Esophagus squamous epithelium (tissue), 5 donors: ENCODE measurements around the gene BOD1. TPM values are rescaled to one million over a fixed set of nuclear protein-coding genes. Genes with fewer than 3 reads are reported as not detected.

ENCODE experiments used
- DNase-seq: peaks from one replicate; lab custom pipeline; 2025; lab: John Stamatoyannopoulos, UW
- H3K27ac ChIP-seq, 4 donors: fragments of 200-600 bp; sonication (generic); one replicate each; pipeline ENCODE4 v1.5.1; 2016 to 2019; ENCODE audit warnings: mild to moderate bottlenecking in 1 of 4
- H3K27me3 ChIP-seq, 4 donors: fragments of 200-600 bp; sonication (generic); 1 replicate in 3 of 4; 2 replicates in 1 of 4; pipeline versions ENCODE4 v1.5.1 to v1.6.0; 2017 to 2021; ENCODE audit warnings: antibody characterized with exemption in 1 of 4
- H3K36me3 ChIP-seq, 3 donors: fragments of 200-600 bp; sonication (generic); one replicate each; pipeline ENCODE4 v1.5.1; 2016 to 2019
- H3K4me1 ChIP-seq, 3 donors: fragments of 200-600 bp; sonication (generic); one replicate each; pipeline ENCODE4 v1.5.1; 2017 to 2019
- H3K4me3 ChIP-seq, 4 donors: fragments of 200-600 bp; sonication (generic); 1 replicate in 3 of 4; 2 replicates in 1 of 4; pipeline ENCODE4 v1.5.1; 2016 to 2019; ENCODE audit warnings: mild to moderate bottlenecking in 2 of 4, moderate library complexity in 1 of 4
- H3K9me3 ChIP-seq, 3 donors: fragments of 200-600 bp; sonication (generic); one replicate each; pipeline ENCODE4 v1.5.1; 2016 to 2019
- CTCF ChIP-seq, 6 experiments: fragments of 450-650 bp in 4 of 6; fragments of 200-600 bp in 2 of 6; sonication (generic) in 2 of 6; IDR thresholded peaks; one replicate each; pipeline ENCODE4 v1.5.1; 2016 to 2019; ENCODE audit warnings: antibody characterized with exemption in 6 of 6, mild to moderate bottlenecking in 4 of 6, moderate library complexity in 4 of 6
- POLR2A ChIP-seq, 4 donors: fragments of 450-650 bp; IDR thresholded peaks; one replicate each; pipeline ENCODE4 v1.6.1; 2017; ENCODE audit warnings: antibody characterized with exemption in 4 of 4, mild to moderate bottlenecking in 4 of 4, moderate library complexity in 3 of 4
- WGBS, 2 donors: methylation state at CpG; one replicate each; pipeline ENCODE4 v1.1.5; 2018; 5-methylcytosine and 5-hydroxymethylcytosine counted together
- intact Hi-C: fragments of 100-400 bp; cut with DNase I; formaldehyde crosslinking; loops from one replicate; pipeline ENCODE4 v1.15.0; 2022
- total RNA-seq, 4 donors: library from RNA; depleted of rRNA; stranded (reverse); fragments of >200 nt; gene quantifications; one replicate each; pipeline ENCODE4 v1.1.0, GENCODE V29; 2016
- donor health status: DM: yes; HTN: yes; CAD: no.

The BOD1 gene
- total RNA-seq, 4 donors from 2014 or later: 13.8 to 43.1 (median 20.2) TPM

DNA sequence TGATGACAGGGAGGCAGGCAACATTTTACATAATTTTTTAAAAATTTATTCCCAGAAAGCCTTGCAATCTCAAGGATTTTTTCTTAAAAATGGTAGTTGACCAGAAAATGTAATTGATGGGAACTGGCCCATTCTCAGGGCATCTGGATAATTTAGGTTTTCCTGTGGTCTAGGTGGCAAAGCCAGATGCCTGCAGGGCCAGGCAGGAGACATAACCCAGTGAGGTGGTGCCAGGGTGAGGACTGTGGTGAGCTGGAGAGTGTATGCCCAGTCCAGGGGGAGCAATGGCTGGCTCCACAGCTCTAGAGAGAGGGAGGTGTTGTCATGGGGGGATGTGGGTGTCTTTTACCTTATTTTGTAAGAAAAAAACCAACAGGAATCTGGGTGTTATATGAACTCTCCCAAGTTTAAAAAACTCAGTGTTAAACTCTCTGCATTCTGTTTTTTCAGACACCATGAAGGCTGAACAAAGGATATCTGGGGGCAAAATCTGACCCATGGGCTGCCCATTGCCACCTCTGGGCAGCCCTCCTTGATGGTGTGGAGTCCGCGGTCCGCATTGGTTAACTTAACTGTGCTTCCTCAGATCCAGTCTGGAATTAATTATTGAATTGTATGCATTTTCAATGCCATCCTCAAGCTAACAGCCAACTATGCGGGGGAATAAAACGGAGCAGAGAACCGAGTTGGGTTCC is 43.9 kb downstream of the BOD1 start:
- Histone ChIP-seq H3K4me3 (peak overlapping the region in 1 of 4 donors; percentile 36), H3K36me3 (no peaks in the 10 kb centered on the region), H3K9me3 (peaks cover 3 to 8% (median 6%) of the 10 kb centered on the region in 3 donors), H3K4me1 (peaks cover 0 to 21% (median 4%) of the 10 kb centered on the region in 3 donors), H3K27ac (no peak overlapping the region), H3K27me3 (peaks cover 0 to 8% (median 0%) of the 10 kb centered on the region in 4 donors)
- 4 to 26% methylated on average over 5 to 6 of the region's 6 CpGs for WGBS, 2 donors
- intact Hi-C loops: loop anchor here (5.0 to 10.0 kb wide), 2 partner anchors 118 to 275 kb away; no protein-coding TSS in a partner anchor
- no peak for TF ChIP-seq POLR2A (IDR thresholded peaks at IDR 0.05)
- no peak for DNase-seq

DNA sequence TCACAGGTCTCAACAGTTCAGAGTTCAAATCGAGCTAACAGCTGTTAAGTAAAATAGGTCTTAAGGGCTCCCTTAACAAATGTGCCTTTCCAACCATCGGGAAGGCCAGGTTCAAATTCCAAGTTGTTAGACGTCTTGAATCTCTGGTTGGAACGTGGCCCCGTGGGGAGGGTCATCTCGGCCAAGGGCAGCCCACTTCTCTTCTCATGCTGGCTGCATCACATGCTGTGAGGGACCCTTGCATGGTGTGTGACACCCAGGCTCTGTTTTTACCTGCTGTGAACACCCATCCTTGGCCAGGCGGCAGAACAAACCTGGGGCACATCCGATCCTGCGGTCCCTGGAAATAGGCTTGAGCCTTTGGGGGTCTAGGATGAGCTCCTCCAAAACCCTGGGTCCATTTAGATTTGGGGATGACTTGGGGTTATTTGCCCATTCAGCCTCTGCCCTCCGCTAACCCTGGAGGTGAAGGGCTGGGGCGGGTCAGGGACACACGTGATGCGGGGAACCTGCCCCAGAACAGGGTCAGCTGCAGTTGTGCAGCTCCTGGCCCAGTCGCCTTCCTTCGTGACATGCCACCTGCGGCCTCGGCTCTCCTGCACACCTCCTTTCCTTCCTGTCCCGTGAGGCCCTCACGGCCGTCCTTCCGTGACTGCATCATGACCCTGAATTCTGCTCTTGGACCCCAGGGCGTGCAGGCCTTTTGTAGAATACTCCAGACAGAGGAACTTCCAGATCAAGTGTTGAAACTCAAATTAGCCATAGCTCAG is 45.9 kb downstream of the BOD1 start:
- Histone ChIP-seq H3K27me3 (peaks cover 0 to 8% (median 0%) of the 10 kb centered on the region in 4 donors), H3K9me3 (peaks cover 3 to 8% (median 6%) of the 10 kb centered on the region in 3 donors), H3K4me3 (no peak overlapping the region), H3K36me3 (no peaks in the 10 kb centered on the region), H3K4me1 (peaks cover 0 to 42% (median 4%) of the 10 kb centered on the region in 3 donors), H3K27ac (no peak overlapping the region)
- no peak for DNase-seq
- WGBS, 2 donors: 71 to 90% methylated on average over 6 to 16 of the region's 22 CpGs
- no peak for TF ChIP-seq CTCF (IDR thresholded peaks at IDR 0.05)
- no peak for TF ChIP-seq POLR2A (IDR thresholded peaks at IDR 0.05)
- intact Hi-C loops: loop anchor here (5.0 to 10.0 kb wide), 2 partner anchors 116 to 273 kb away; no protein-coding TSS in a partner anchor

DNA sequence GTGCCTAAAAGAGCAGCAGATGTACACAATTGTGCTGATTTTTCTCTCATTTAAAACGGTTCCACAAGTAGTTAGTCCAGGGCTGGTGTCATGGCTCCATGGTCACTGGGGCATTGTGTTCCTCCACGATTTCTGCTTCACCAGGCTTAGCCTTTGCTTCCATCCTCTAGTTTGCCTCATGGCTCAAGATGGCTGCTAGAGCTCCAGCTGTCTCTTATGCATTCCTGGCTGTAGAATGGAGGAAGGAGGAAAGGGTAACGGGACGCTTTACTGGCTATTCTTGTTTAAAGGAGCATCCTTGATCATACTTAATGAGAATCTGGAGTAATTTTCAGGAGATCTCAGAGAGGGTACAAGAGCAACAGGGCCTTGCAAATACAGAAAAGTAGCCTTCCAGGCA is 47.7 kb downstream of the BOD1 start:
- intact Hi-C loops: no loop called here
- TF ChIP-seq CTCF (IDR thresholded peaks at IDR 0.05) (no peak), POLR2A (IDR thresholded peaks at IDR 0.05) (no peak)
- Histone ChIP-seq H3K4me3 (no peak overlapping the region), H3K27me3 (peaks cover 0 to 8% (median 0%) of the 10 kb centered on the region in 4 donors), H3K4me1 (peaks cover 0 to 42% (median 4%) of the 10 kb centered on the region in 3 donors), H3K9me3 (peaks cover 3 to 8% (median 6%) of the 10 kb centered on the region in 3 donors), H3K27ac (no peak overlapping the region), H3K36me3 (no peaks in the 10 kb centered on the region)
- 88 to 90% methylated on average over 4 of the region's 4 CpGs for WGBS, 2 donors
- no peak for DNase-seq

DNA sequence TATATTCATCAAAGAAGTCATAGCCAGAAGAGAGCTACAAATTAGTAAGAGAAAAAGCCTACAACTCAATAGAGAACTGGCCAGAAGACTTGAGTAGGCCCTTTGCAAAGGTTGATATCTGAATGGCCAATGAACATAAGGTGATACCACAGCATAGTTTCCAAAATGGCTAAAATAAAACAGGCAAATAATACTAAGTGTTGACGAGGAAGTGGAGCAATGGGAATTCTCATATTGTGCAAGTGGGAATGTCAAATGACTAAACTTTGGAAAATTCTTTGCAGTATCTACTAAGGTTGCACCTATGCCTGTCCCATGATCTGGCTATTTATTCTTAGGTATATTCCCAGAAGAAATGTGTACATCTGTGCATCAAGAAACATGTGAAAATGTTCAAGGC is 48.3 kb downstream of the BOD1 start:
- intact Hi-C loops: no loop called here
- no peaks in the 10 kb centered on the region for H3K36me3 ChIP-seq
- DNase-seq: no peak
- peaks cover 3 to 8% (median 6%) of the 10 kb centered on the region in 3 donors for H3K9me3 ChIP-seq
- peaks cover 0 to 41% (median 4%) of the 10 kb centered on the region in 3 donors for H3K4me1 ChIP-seq
- H3K27me3 ChIP-seq: peaks cover 0 to 8% (median 0%) of the 10 kb centered on the region in 4 donors
- H3K27ac ChIP-seq: no peak overlapping the region
- TF ChIP-seq CTCF (IDR thresholded peaks at IDR 0.05) (no peak), POLR2A (IDR thresholded peaks at IDR 0.05) (no peak)
- no peak overlapping the region for H3K4me3 ChIP-seq
- 89 to 92% methylated on average over 1 of the region's 1 CpG for WGBS, 2 donors

DNA sequence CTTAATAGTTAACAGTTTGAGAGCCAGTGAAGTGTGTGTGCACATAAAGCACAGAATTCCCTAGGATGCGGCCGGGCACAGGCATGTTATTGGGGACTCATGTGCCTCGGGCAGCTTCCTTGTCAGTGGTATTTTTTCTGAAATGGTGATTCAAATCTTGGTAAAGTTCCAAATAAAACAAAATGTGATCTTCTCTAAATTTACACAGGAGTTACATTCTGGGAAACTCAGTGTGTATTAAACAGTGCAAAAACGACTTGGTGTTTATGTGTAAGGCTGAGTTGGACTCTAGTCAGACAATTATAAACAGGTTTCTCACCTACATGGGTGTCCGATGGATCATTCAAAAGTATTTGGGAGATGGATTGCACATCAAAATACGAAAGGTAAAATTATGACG is 48.9 kb downstream of the BOD1 start:
- Histone ChIP-seq H3K4me3 (no peak overlapping the region), H3K27ac (no peak overlapping the region), H3K36me3 (no peaks in the 10 kb centered on the region), H3K4me1 (peaks cover 0 to 40% (median 0%) of the 10 kb centered on the region in 3 donors), H3K9me3 (peaks cover 3 to 8% (median 6%) of the 10 kb centered on the region in 3 donors), H3K27me3 (peaks cover 0 to 3% (median 0%) of the 10 kb centered on the region in 4 donors)
- TF ChIP-seq POLR2A (IDR thresholded peaks at IDR 0.05): no peak
- no peak for TF ChIP-seq CTCF (IDR thresholded peaks at IDR 0.05)
- DNase-seq: no peak
- 18 to 19% methylated on average over 7 of the region's 7 CpGs for WGBS, 2 donors
- intact Hi-C loops: no loop called here
